Choroid plexus epithelial cell (primary cell): ENCODE data around the gene TCERG1L.

Experiments
- DNase-seq: peaks from one replicate; pipeline ENCODE4 v3.0.0-alpha.2; 2010; ENCODE audit warnings: low read depth
- H3K4me3 ChIP-seq: 2 replicates; pipeline ENCODE4 v1.5.1; 2011; ENCODE audit warnings: low read depth, mild to moderate bottlenecking, control low read depth, low read length, moderate library complexity
- CTCF ChIP-seq: conservative IDR thresholded peaks from 2 replicates; pipeline ENCODE4 v1.5.1; 2011; ENCODE audit warnings: low read depth, mild to moderate bottlenecking, control low read depth, inconsistent platforms, low read length, moderate library complexity

Gene TCERG1L

GRCh38 chr10:131167036-131167860, 144.3 kb downstream of the TCERG1L start:
- DNase-seq, result no peak
- H3K4me3 ChIP-seq, result no peak overlapping the region
- no peak for TF ChIP-seq CTCF

GRCh38 chr10:131166486-131166885, 145.0 kb downstream of the TCERG1L start:
- no peak for TF ChIP-seq CTCF
- no peak overlapping the region for H3K4me3 ChIP-seq
- DNase-seq, result no peak

GRCh38 chr10:131165092-131165491, 146.4 kb downstream of the TCERG1L start:
- no peak for DNase-seq
- TF ChIP-seq CTCF, result no peak
- H3K4me3 ChIP-seq, result no peak overlapping the region

DNA sequence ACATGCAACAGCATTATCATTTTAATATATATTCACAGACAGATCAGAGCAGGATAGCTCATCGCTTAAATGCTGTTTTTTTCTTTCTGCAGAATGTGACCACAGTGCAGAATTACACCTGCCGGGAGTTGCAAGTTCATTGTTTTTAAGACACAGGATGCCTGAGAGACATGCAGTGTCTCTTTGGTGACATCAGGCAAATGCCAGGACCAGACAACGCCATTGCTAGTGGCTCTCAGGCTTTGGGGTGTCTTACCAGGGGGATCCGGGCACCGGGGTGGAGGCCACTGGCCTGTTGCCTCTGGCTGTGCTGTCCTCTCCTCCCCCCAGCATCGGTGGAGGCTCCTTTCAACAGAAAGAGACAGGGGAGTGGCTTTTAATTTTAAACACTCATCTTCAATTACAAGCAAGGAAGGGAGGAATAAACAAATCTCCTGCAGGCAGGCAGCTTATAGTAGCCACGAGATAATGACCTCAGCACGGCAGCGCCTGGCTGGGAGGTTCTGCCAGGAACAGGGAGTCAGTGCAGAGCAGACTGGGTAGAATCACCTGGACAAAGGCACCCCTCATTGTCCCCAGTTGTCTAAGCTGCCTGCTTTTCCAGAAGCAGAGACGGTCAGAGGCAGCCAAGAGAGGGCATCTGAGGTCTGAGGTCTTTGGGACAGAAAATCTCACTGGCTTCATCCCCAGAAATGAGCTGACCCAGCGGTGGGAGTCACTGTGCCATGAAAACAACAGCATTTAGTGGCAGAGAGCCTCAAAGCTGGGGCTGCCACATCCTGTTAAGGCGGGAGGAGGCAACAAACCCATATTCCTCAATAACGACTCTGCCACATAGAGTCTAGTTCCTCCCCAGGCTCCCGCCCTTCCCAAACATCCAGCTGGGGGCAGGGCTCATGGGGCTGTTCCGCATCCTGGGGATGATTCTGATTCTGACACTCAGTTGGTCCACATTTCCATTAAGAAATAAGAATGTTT, 148.4 kb downstream of the TCERG1L start:
- no peak overlapping the region for H3K4me3 ChIP-seq
- DNase-seq, result no peak
- no peak for TF ChIP-seq CTCF

GRCh38 chr10:131162211-131162610, 149.3 kb downstream of the TCERG1L start:
- no peak for DNase-seq
- TF ChIP-seq CTCF, result no peak
- H3K4me3 ChIP-seq, result no peak overlapping the region

DNA sequence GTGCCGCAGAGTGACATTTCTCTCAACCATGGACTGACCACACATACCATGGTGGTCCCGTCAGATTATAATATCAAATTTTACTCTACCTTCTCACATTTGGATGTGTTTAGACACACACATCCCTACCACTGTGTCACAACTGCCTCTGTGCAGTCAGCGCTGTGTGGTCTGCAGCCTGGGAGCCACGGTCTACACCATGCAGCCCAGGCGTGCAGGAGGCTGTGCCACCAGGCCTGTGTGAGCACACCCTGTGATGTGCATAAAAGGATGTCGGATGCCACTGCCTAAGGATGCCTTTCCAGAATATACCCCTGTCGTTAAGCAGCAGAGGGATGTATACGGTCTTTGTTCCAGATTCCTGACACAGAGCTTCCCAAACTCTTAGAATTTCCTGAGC, 150.4 kb downstream of the TCERG1L start:
- DNase-seq, result no peak
- no peak for TF ChIP-seq CTCF
- H3K4me3 ChIP-seq, result no peak overlapping the region
